AG08396 (cell line): ENCODE results near the gene RMI2.

ENCODE experiments used
- DNase-seq: peaks from one replicate; pipeline ENCODE4 v3.0.0; 2012; ENCODE audit warnings: low spot score, mixed read lengths

Gene RMI2

DNA sequence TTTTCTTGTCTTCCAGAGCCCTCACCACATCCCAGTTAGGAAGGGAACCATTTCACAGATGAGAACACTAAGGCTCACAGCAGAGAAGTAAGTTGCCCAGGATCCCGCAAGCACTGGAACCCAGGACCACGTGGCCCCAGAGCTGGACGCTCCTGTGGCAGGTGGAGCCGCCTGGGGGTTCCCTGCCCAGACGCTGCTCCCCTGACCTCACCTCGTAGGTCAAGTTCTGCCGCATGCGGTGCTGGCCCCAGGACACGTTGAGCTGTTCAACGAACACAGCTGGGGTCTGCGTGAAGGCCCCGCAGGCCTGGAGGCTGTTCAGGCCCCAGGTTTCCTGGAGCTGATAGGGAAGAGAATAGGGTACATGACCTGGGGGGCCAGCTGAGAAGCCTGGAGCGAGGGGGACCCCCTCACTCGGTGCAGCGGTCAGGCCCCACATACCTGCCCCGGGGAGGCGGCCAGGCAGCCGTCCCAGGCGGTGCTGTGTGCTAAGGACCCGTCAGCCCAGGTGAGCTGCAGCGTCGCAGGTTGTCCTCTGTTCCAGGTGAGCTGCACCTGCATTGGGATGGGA lies 54.1 kb downstream of the RMI2 start:
- no peak for DNase-seq

DNA sequence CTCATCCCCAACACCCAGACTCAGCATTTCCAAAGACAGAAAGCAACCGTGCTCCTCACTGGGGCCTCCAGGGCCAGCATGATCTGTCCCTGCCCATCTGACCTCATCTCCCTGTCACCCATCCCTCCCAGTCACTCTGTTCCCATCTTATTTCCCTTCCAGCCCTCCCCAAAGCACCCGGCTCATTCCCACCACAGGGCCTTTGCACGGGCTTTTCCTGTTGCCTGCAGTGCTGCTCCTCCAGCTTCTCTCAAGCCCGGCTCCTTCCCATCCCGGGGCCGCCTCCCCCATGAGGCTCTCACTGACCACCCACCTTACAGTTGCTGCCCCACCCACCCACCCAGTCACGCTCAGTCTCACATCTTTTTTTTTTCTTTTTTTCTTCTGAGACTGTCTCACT lies 54.8 kb downstream of the RMI2 start:
- no peak for DNase-seq
